ELF-1 (cell line): ENCODE results near the gene MAST4.

Experiments
- DNase-seq: peaks from one replicate; pipeline ENCODE4 v3.0.0-alpha.2; 2016; ENCODE audit warnings: low read depth, low spot score

The MAST4 gene

GRCh38 chr5:66903709-66904108 is 307.5 kb downstream of the MAST4 start:
- DNase-seq, result peak; percentile 9

- DNase-seq, result peak; percentile 58
Measured at GRCh38 chr5:66904189-66904588, 308.0 kb downstream of the MAST4 start.

GRCh38 chr5:66906021-66906420 is 309.8 kb downstream of the MAST4 start:
- DNase-seq, result peak; percentile 51

- DNase-seq, result no peak
Measured at GRCh38 chr5:66908230-66908629, 312.0 kb downstream of the MAST4 start.

GRCh38 chr5:66909364-66909763 is 313.2 kb downstream of the MAST4 start:
- DNase-seq, result no peak

GRCh38 chr5:66912787-66913186 is 316.6 kb downstream of the MAST4 start:
- no peak for DNase-seq

- DNase-seq, result no peak
Measured at GRCh38 chr5:66915531-66915930, 319.3 kb downstream of the MAST4 start.

GRCh38 chr5:66922881-66923280 is 326.7 kb downstream of the MAST4 start:
- no peak for DNase-seq

- DNase-seq, result no peak
Measured at GRCh38 chr5:66923457-66923856, 327.3 kb downstream of the MAST4 start.

- DNase-seq, result no peak
Measured at GRCh38 chr5:66923922-66924321, 327.7 kb downstream of the MAST4 start.

GRCh38 chr5:66927140-66927539 is 330.9 kb downstream of the MAST4 start:
- no peak for DNase-seq

- no peak for DNase-seq
Measured at GRCh38 chr5:66929281-66929680, 333.1 kb downstream of the MAST4 start.

GRCh38 chr5:66929995-66930394 is 333.8 kb downstream of the MAST4 start:
- no peak for DNase-seq

- no peak for DNase-seq
Measured at GRCh38 chr5:66931651-66932050, 335.5 kb downstream of the MAST4 start.

- DNase-seq, result no peak
Measured at GRCh38 chr5:66932457-66932856, 336.3 kb downstream of the MAST4 start.

- DNase-seq, result no peak
Measured at GRCh38 chr5:66933066-66933465, 336.9 kb downstream of the MAST4 start.

GRCh38 chr5:66939094-66939493 is 342.9 kb downstream of the MAST4 start:
- DNase-seq, result no peak

GRCh38 chr5:66945389-66946349 is 349.5 kb downstream of the MAST4 start:
- no peak for DNase-seq

GRCh38 chr5:66947458-66947857 is 351.3 kb downstream of the MAST4 start:
- no peak for DNase-seq

- DNase-seq, result no peak
Measured at GRCh38 chr5:66949066-66949465, 352.9 kb downstream of the MAST4 start.

GRCh38 chr5:66952153-66952552 is 356.0 kb downstream of the MAST4 start:
- DNase-seq, result no peak

GRCh38 chr5:66956439-66956838 is 360.2 kb downstream of the MAST4 start:
- DNase-seq, result no peak

GRCh38 chr5:66958201-66958979 is 362.2 kb downstream of the MAST4 start:
- DNase-seq, result no peak
